WTC11 (cell line): ENCODE measurements around the gene KLHL25.

Experiments used
- AR ChIP-seq: fragments of 250-450 bp; sonication (Bioruptor Pico); IDR thresholded peaks from 2 replicates; pipeline ENCODE4 v1.9.0; 2021; ENCODE audit warnings: mild to moderate bottlenecking
- CBFB ChIP-seq: sonication (generic); formaldehyde crosslinking; IDR thresholded peaks from 2 replicates; pipeline ENCODE4 v1.8.1; 2022; ENCODE audit warnings: mild to moderate bottlenecking, low read depth, missing genetic modification reagents
- CTCF ChIP-seq: fragments of 200-600 bp; IDR thresholded peaks from 2 replicates; pipeline ENCODE4 v1.8.0; 2022; ENCODE audit warnings: antibody characterized with exemption
- FOXJ3 ChIP-seq: sonication (generic); formaldehyde crosslinking; IDR thresholded peaks from 2 replicates; pipeline ENCODE4 v1.9.0; 2021; ENCODE audit warnings: missing genetic modification reagents, mild to moderate bottlenecking, borderline replicate concordance
- KAT7 ChIP-seq: sonication (generic); formaldehyde crosslinking; IDR thresholded peaks from 2 replicates; pipeline ENCODE4 v1.8.1; 2023; ENCODE audit warnings: missing genetic modification reagents, mild to moderate bottlenecking, borderline replicate concordance
- SMAD4 ChIP-seq: sonication (generic); formaldehyde crosslinking; IDR thresholded peaks from 2 replicates; pipeline ENCODE4 v1.8.0; 2022; ENCODE audit warnings: mild to moderate bottlenecking, missing genetic modification reagents
- SP1 ChIP-seq: sonication (generic); formaldehyde crosslinking; conservative IDR thresholded peaks from 2 replicates; pipeline ENCODE4 v1.8.1; 2022; ENCODE audit warnings: missing genetic modification reagents
- TF ChIP-seq, protein P1 (sequence below): sonication (generic); formaldehyde crosslinking; IDR thresholded peaks from 2 replicates; pipeline ENCODE4 v1.8.0; 2022; ENCODE audit warnings: mild to moderate bottlenecking, missing genetic modification reagents

DNA sequence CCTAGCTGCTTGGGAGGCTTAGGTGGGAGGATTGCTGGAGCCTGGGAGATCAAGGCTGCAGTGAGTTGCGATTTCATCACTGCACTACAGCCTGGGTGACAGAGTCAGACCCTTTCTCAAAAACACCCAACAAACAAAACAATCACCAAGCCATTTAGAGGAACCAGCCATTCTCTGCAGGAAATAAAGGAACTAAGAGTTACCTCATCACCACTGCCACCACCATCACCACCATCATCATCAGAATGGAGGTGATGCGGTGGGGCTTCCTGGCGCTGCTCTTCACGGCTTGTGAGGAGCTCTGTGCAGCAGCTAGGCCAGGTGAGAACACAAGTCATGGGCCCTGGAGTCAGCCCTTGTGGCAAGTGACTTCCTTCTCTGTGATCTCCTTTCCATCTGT is 37.7 kb upstream of the KLHL25 start:
- TF ChIP-seq CTCF (no peak), KAT7 (CRISPR knock-in tag) (no peak), AR (CRISPR knock-in tag) (no peak), CBFB (CRISPR knock-in tag) (no peak), FOXJ3 (CRISPR knock-in tag) (no peak), SP1 (CRISPR knock-in tag) (no peak), SMAD4 (CRISPR knock-in tag) (no peak)
- TF ChIP-seq, protein P1, sequence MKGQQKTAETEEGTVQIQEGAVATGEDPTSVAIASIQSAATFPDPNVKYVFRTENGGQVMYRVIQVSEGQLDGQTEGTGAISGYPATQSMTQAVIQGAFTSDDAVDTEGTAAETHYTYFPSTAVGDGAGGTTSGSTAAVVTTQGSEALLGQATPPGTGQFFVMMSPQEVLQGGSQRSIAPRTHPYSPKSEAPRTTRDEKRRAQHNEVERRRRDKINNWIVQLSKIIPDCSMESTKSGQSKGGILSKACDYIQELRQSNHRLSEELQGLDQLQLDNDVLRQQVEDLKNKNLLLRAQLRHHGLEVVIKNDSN (CRISPR knock-in tag): no peak
